ENCODE measurements around the gene PAX6. TPM values are rescaled to one million over a fixed set of nuclear protein-coding genes. Genes with fewer than 3 reads are reported as not detected.

The PAX6 gene
- total and polyA plus RNA-seq, 2 of the 4 experiments (the other 2 are of a cell fraction): not detected

GRCh38 chr11:31798057-31798553 is 13.0 kb downstream of the PAX6 start:
- in situ Hi-C loops (cut with MboI; ENCODE audit: low sequenced_read_pairs) (no loop called here), dilution Hi-C loops (cut with HindIII; ENCODE audit: low sequenced_read_pairs, unreplicated experiment) (no loop called here), intact Hi-C loops (cut with micrococcal nuclease) (loop anchor here (10.0 kb wide), 1 partner anchor 303 kb away; no protein-coding TSS in a partner anchor)
- H3K23ac ChIP-seq (ENCODE audit: low read depth, low read length): no peak overlapping the region; the same call in 1 of the 2 replicates
- H3K56ac ChIP-seq (ENCODE audit: extremely low read depth, insufficient read depth, low read length): no peak overlapping the region
- H3K9me1 ChIP-seq (ENCODE audit: insufficient read depth, low read length): peaks cover 4% of the 10 kb centered on the region; the same call in 1 of the 2 replicates
- H4K91ac ChIP-seq (ENCODE audit: insufficient read depth, low read depth, low read length): no peak overlapping the region
- H3K14ac ChIP-seq (replicated peaks; ENCODE audit: low read depth, low read length): no peak overlapping the region
- no peak overlapping the region for H2BK20ac ChIP-seq (ENCODE audit: low read depth, low read length)
- peak overlapping the region; percentile 65 for H2AFZ ChIP-seq (replicated peaks; ENCODE audit: low read length, poor library complexity)
- no peak overlapping the region for H3K4me3 ChIP-seq (ENCODE audit: insufficient read depth, low read depth, low read length)
- H2BK120ac ChIP-seq (ENCODE audit: low read depth, low read length): no peak overlapping the region
- no peak for ATAC-seq (ENCODE audit: low read depth)
- H3K4me2 ChIP-seq (ENCODE audit: low read depth, low read length): peak overlapping the region; percentile 60; the same call in 1 of the 2 replicates
- no peaks in the 10 kb centered on the region for H3K79me1 ChIP-seq (ENCODE audit: low read depth in 1 of 2, low read length in 2 of 2)
- H3K9me3 ChIP-seq (ENCODE audit: control insufficient read depth, insufficient read depth, low read length): peaks cover 22% of the 10 kb centered on the region
- H3K4ac ChIP-seq (ENCODE audit: low read depth, low read length): no peak overlapping the region
- no peak overlapping the region for H3K27ac ChIP-seq (ENCODE audit: insufficient read depth, low read length)
- H3K9ac ChIP-seq (ENCODE audit: low read depth, low read length): no peak overlapping the region
- no peaks in the 10 kb centered on the region; the same call in 1 of the 2 replicates for H4K20me1 ChIP-seq (ENCODE audit: insufficient read depth, low read length)
- H3K18ac ChIP-seq (ENCODE audit: low read depth, low read length): no peak overlapping the region
- no peak for TF ChIP-seq RFX5 (IDR thresholded peaks at IDR 0.05; ENCODE audit: low read depth, low read length)
- no peak for TF ChIP-seq CHD1 (IDR thresholded peaks at IDR 0.05; ENCODE audit: low read depth, low read length)
- TF ChIP-seq MXI1 (IDR thresholded peaks at IDR 0.05; ENCODE audit: borderline replicate concordance, low read depth, low read length): no peak
- no peak for TF ChIP-seq MAZ (IDR thresholded peaks at IDR 0.05; ENCODE audit: borderline replicate concordance, low read depth, low read length)
- no peak for TF ChIP-seq POLR2A (IDR thresholded peaks at IDR 0.05; ENCODE audit: low read depth, low read length)
- TF ChIP-seq SMC3 (IDR thresholded peaks at IDR 0.05; ENCODE audit: low read depth, low read length): no peak
- no peak for TF ChIP-seq MAFK (IDR thresholded peaks at IDR 0.05; ENCODE audit: low read depth, low read length)
- TF ChIP-seq BHLHE40 (IDR thresholded peaks at IDR 0.05; ENCODE audit: low read depth, low read length): no peak
- no peak for TF ChIP-seq USF2 (IDR thresholded peaks at IDR 0.05; ENCODE audit: low read depth, low read length)
- H3K36me3 ChIP-seq (ENCODE audit: control insufficient read depth, insufficient read depth, low read length): no peaks in the 10 kb centered on the region
- CTCF ChIA-PET: no interaction called here
- peaks cover 3% of the 10 kb centered on the region; the same call in 1 of the 2 replicates for H3K4me1 ChIP-seq (ENCODE audit: control insufficient read depth, insufficient read depth, low read length)
- no peak overlapping the region for H2BK5ac ChIP-seq (ENCODE audit: low read depth, low read length, poor library complexity, severe bottlenecking)
- no peak overlapping the region for H4K5ac ChIP-seq (ENCODE audit: low read depth, low read length)
- H3K27me3 ChIP-seq (ENCODE audit: control insufficient read depth, insufficient read depth, low read length): peaks cover 84% of the 10 kb centered on the region
- no peak overlapping the region for H2BK15ac ChIP-seq (ENCODE audit: low read depth, low read length)
- DNase-seq: no peak
- POLR2A ChIA-PET (ENCODE audit: unreplicated experiment): no interaction called here
- WGBS, 2 experiments (ENCODE audit: extremely low coverage in 2 of 2, insufficient read length in 1 of 2): 20% methylated on average over 1 of the region's 21 CpGs; no CpG with 5 or more reads in 1 of the 2 experiments
- peak overlapping the region; percentile 76 for H2AK9ac ChIP-seq (replicated peaks; ENCODE audit: low read depth, low read length, poor library complexity)
- no peak overlapping the region for H2AK5ac ChIP-seq (ENCODE audit: low read depth, low read length)
- no peak overlapping the region for H4K8ac ChIP-seq (ENCODE audit: low read depth in 2 of 2, low read length in 2 of 2)
- BruUV-seq (replicated peaks): no TSS peak

All from IMR-90 (cell line).